ENCODE measurements around the gene TMEM255A.

DNA sequence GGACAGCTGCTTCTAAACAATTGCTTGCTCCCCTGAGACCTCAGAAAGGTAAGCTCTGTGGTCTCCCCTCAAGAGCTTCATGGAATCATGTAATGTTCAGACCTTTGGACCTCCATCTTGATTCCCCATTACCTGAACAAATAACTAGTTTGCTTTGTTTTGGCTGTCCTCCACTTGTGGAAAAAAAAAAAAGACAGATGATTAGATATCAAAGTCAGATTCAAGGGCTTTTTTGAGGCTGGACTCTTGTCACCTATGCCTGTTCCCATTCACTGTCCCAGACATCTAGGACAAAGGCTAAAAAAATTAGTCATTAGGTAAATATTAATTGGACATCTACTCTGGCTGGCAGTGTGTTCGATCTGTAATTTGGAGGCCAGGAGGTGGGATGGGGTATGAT lies 13.3 kb downstream of the TMEM255A start:
- no peak for TF ChIP-seq POLR2A (IDR thresholded peaks at IDR 0.05)
- TF ChIP-seq, protein P1, sequence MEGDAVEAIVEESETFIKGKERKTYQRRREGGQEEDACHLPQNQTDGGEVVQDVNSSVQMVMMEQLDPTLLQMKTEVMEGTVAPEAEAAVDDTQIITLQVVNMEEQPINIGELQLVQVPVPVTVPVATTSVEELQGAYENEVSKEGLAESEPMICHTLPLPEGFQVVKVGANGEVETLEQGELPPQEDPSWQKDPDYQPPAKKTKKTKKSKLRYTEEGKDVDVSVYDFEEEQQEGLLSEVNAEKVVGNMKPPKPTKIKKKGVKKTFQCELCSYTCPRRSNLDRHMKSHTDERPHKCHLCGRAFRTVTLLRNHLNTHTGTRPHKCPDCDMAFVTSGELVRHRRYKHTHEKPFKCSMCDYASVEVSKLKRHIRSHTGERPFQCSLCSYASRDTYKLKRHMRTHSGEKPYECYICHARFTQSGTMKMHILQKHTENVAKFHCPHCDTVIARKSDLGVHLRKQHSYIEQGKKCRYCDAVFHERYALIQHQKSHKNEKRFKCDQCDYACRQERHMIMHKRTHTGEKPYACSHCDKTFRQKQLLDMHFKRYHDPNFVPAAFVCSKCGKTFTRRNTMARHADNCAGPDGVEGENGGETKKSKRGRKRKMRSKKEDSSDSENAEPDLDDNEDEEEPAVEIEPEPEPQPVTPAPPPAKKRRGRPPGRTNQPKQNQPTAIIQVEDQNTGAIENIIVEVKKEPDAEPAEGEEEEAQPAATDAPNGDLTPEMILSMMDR (IDR thresholded peaks at IDR 0.05): no peak
